GM18873 (cell line): Measurements from ENCODE around the gene ZFC3H1.

Experiments used
- ATAC-seq: cut with Tn5 transposase; IDR thresholded peaks from one replicate; pipeline ENCODE4 v1.9.1; 2021; ENCODE audit warnings: mild to moderate bottlenecking, moderate library complexity, moderate number of reproducible peaks; ENCODE audit not compliant: unreplicated experiment, low FRiP score

Gene ZFC3H1

GRCh38 chr12:71685312-71685906 lies 21.8 kb upstream of the ZFC3H1 start:
- no peak for ATAC-seq

- no peak for ATAC-seq
Measured at GRCh38 chr12:71684081-71684480, 20.4 kb upstream of the ZFC3H1 start.

DNA sequence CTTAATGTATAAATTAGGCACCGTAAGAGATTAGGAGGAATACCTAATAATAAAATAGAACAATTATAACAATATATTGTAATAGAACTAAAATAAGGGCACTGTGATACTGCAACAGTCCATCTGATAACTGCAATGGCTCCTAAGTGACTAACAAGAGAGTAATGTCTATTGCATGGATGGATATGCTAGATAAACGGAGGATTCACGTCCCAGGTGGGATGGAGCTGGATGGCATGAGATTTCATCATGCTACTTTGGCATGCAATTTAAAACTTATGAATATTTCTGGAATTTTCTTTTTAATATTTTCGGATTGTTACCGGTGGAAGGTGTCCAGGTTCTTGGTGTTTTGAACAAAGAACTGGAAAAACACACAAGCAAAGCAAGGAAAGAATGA lies 20.0 kb upstream of the ZFC3H1 start:
- no peak for ATAC-seq

DNA sequence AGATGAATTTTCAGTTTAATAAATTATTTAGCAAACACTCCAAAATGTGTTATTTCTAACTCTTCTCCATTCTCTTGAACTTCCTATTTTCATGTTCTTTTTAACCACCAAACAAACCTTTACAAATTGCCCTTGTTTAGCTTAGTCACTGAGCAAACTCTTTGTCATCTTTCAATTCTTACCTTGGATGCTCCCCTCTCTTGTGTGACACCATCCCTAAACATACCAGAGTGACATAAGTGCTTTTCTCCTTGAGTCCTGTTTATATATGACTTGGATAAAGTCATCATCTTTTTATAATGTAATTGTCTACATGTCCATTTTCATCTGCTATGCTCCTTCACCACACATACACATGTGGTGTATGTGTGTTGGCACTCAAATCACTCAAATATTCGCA lies 18.8 kb upstream of the ZFC3H1 start:
- ATAC-seq: no peak

DNA sequence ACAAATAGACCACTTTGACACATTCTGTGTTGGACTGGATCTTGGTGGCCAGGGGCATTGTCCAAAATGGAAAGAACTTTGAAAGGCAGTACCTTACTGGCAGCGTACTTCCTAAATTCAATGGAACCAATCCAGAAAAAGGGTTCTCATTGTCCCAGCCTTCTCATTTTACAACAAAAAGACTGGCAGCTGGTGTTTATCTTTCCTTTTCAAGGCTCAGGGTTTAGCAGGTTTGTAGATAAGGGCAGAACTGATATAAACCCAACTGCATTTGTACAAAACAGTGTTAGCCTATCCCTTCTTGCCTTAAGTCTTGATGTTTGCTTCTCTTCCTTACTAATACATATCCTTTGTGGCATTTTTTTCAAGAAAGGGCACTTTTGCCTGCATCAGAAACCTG lies 8.2 kb upstream of the ZFC3H1 start:
- no peak for ATAC-seq

DNA sequence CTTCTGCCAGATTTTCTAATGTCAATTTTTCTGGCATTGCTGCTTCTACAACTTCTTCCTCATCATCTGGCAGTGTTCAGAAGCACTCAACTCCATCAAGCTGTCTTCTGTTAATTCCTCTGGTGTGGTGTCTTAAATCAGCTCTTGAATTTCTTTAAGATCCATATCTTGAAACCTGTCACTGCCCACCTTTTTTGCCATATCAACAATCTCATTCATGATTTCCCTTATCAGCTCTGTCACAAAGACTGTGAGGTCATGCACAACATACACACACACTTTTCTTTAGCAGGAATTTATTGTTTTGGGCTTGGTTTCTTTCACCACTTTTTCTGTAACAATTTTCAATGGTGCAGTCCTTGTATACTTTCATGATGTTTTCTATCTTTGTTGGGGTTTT lies 7.7 kb upstream of the ZFC3H1 start:
- ATAC-seq: no peak

DNA sequence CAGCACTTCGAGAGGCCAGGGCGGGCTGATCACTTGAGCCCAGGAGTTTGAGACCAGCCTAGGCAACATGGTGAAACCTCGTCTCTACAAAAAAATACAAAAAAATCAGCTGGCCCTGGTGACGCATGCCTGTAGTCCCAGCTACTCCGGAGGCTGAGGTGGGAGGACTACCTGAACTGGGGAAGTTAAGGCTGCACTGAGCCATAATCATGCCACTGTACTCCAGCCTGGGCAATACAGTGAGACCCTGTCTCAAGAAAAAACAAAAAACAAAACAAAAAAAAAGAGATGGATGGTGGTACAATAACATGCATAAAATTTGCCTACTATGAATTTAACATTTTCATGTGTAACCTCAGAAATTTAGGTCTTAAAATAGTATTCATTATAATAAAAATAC lies 2.6 kb upstream of the ZFC3H1 start:
- ATAC-seq: no peak

DNA sequence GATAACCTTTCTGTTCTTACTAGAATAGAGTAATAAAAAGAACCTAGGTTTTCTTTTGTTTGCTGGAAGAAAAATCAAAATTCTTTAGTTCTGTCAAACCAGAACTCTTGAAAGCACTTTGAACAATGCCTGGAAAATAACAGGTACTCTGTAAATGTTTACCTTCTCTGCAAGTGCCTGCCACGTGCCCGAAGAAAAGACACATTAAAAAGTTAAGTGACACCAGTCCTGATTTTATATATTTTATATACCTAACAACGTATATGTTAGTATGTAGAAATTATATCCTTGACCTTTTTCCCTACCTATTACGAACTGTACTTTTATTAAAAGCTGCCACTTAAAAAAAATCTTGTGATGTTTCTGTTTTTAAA lies 1.4 kb upstream of the ZFC3H1 start:
- ATAC-seq: no peak

DNA sequence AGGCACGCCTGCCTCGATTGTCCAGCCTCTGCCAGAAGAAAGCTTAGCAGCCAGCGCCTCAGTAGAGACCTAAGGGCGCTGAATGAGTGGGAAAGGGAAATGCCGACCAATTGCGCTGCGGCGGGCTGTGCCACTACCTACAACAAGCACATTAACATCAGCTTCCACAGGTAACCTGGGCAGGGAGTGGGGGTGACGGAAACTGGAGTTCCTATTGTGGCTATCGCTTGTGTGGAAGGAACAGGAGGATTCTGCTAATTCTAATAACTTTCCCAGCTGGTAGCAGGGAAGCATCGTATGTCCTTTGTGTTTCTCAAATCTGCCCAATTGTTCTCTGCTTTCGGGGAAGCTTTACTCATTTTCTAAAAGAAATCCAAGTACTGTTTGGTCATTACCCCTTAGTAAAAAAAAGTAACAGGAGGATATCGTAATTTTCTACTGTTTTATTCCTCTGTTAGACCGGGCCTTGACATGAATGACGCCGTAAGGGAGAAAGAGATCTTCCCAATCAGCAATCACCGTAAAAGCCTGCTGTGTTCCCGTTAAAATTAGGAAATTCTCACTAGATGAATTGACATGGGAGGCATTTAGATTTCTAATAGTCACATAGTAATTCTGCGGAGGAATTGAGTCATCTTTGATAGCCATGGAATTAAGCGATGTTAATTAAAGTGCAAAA lies 902 bp upstream of the ZFC3H1 start:
- ATAC-seq: peak; percentile 17

GRCh38 chr12:71662849-71663560 lies 643 bp downstream of the ZFC3H1 start:
- ATAC-seq: peak; percentile 22

- no peak for ATAC-seq
Measured at GRCh38 chr12:71661977-71662530, 1.6 kb downstream of the ZFC3H1 start.

GRCh38 chr12:71656740-71657139 lies 6.9 kb downstream of the ZFC3H1 start:
- ATAC-seq: no peak

- no peak for ATAC-seq
Measured at GRCh38 chr12:71655907-71656306, 7.7 kb downstream of the ZFC3H1 start.

GRCh38 chr12:71655495-71655894 lies 8.2 kb downstream of the ZFC3H1 start:
- ATAC-seq: no peak

- ATAC-seq: no peak
Measured at GRCh38 chr12:71654200-71654599, 9.4 kb downstream of the ZFC3H1 start.

GRCh38 chr12:71653137-71653536 lies 10.5 kb downstream of the ZFC3H1 start:
- ATAC-seq: no peak

DNA sequence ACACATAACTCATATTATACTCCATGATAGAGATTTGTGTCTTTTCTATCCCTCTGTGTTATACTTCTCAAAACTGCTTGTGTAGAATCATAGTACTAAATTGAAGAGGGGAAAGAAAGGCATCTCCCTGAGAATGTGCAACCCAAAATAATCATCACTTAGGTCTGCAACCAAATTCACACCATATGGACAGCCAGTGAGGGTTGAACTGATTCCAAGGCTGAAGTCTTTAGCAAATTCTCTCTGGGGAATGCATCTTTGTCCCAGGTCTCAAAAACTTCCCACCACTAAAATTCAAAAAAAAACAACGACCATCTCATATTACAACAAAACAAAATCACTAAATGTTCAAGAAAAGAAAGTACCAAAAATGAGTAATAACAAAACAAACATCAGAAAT lies 11.0 kb downstream of the ZFC3H1 start:
- no peak for ATAC-seq

DNA sequence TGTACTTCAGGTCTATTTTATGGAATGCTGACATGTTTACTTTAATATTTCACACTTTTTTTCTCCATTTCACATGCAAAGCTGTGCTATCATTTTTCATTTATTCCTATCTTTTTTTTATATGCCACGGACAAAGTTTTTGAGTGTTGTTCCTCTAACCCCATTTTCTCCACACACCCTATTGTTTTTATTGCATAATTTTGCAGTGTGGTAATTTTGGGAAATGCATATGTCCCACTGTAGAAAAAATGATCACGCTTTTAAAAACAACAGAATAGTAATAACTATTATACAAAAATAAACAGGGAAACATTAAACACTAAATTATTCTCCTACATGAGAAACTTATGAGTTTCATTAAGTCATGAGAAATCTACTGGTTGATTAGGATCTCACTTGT lies 14.2 kb downstream of the ZFC3H1 start:
- ATAC-seq: no peak

- ATAC-seq: no peak
Measured at GRCh38 chr12:71648537-71648936, 15.1 kb downstream of the ZFC3H1 start.

GRCh38 chr12:71646512-71646911 lies 17.1 kb downstream of the ZFC3H1 start:
- ATAC-seq: no peak

DNA sequence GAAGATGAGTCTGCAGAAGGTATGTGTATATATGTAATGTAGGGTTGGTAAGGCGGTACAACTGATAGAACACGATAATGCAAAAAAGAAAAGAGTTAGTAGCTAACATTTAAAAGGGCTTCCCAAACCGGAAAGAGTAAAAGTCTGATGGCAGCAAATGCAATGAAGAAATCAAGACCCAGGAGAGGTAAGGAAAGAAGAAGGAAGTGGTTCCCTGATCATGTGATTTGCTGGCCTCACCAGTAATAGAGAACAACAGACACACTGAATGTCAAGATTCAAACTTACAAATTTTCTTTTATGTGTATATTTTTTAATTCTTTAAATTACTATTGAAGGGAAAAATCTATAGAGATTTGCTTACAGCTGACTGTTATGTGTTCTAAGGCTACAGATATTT lies 18.4 kb downstream of the ZFC3H1 start:
- ATAC-seq: no peak

DNA sequence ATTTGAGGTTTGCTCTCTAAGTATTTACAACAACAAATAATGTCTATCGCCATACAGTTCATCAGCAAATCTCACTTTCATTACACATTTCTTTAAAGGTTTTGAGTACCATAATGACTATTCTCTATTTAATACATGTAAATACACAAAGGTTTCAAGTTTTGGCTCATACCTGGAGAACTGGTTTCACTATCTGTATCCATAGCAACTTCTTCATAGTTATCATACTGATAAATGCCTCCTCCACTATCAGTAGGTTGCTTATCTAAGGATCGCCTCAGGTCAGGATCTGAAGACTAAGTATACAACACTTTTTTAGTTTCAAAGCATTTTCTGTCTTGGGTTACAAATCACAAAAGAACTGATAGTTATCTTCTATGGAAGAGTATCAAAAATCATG lies 21.4 kb downstream of the ZFC3H1 start:
- ATAC-seq: no peak
